Cardiac muscle cell (in vitro differentiated cells and primary cell): Measurements from ENCODE around the gene RAB38. TPM values are rescaled to one million over a fixed set of nuclear protein-coding genes. Genes with fewer than 3 reads are reported as not detected.

Experiments used
- DNase-seq, 2 donors: peaks; one replicate each; pipeline versions ENCODE4 v3.0.0 to v3.0.0-alpha.2; 2010 to 2017; ENCODE audit warnings: low read depth in 1 of 2, low spot score in 1 of 2
- H3K27ac ChIP-seq: fragments of 200-600 bp; sonication (generic); 2 replicates; pipeline ENCODE4 v1.5.1; 2016
- H3K27me3 ChIP-seq: fragments of 200-600 bp; sonication (generic); 2 replicates; pipeline ENCODE4 v1.6.0; 2016; ENCODE audit warnings: control low read depth
- H3K36me3 ChIP-seq: fragments of 200-600 bp; sonication (generic); 2 replicates; pipeline ENCODE4 v1.5.1; 2016; ENCODE audit warnings: control low read depth
- H3K4me1 ChIP-seq: fragments of 200-600 bp; sonication (generic); 2 replicates; pipeline ENCODE4 v1.8.1; 2017; ENCODE audit warnings: low read depth, mild to moderate bottlenecking, mixed run types
- H3K4me3 ChIP-seq: fragments of 200-600 bp; sonication (generic); 2 replicates; pipeline ENCODE4 v1.5.1; 2016; ENCODE audit warnings: mild to moderate bottlenecking
- H3K9me3 ChIP-seq: fragments of 200-600 bp; sonication (generic); 2 replicates; pipeline ENCODE4 v1.5.1; 2017; ENCODE audit warnings: low read depth, mild to moderate bottlenecking, control low read depth
- CTCF ChIP-seq: IDR thresholded peaks from 2 replicates; pipeline ENCODE4 v1.5.1; 2012; ENCODE audit warnings: low read depth, mild to moderate bottlenecking, low read length
- polyA plus RNA-seq: library from polyadenylated mRNA; unstranded; fragments of >200 nt; fragmentation: Nextera tagmentation; extraction: Ambion mirVana; gene quantifications from 2 replicates; pipeline ENCODE4 v1.2.1, GENCODE V29; 2016
- total RNA-seq: library from RNA; depleted of rRNA; stranded (reverse); fragments of >200 nt; gene quantifications from 2 replicates; pipeline ENCODE4 v1.2.3, GENCODE V29; 2016

Gene RAB38
- total and polyA plus RNA-seq, 2 experiments from 2014 or later, result 7.7 to 12.0 TPM

- no peaks in the 10 kb centered on the region for H3K36me3 ChIP-seq
- DNase-seq, result peak in 1 of 2 donors; percentile 49
- no peaks in the 10 kb centered on the region for H3K9me3 ChIP-seq
- H3K4me1 ChIP-seq, result no peaks in the 10 kb centered on the region
- no peak for TF ChIP-seq CTCF
- H3K27ac ChIP-seq, result no peak overlapping the region
- no peak overlapping the region for H3K4me3 ChIP-seq
- no peaks in the 10 kb centered on the region for H3K27me3 ChIP-seq
Measured at GRCh38 chr11:88179971-88180629, 4.9 kb upstream of the RAB38 start.

- H3K9me3 ChIP-seq, result no peaks in the 10 kb centered on the region
- DNase-seq, result no peak
- no peak overlapping the region for H3K27ac ChIP-seq
- H3K27me3 ChIP-seq, result no peaks in the 10 kb centered on the region
- H3K4me1 ChIP-seq, result peaks cover 4% of the 10 kb centered on the region
- no peak overlapping the region for H3K4me3 ChIP-seq
- no peak for TF ChIP-seq CTCF
- H3K36me3 ChIP-seq, result no peaks in the 10 kb centered on the region
Measured at GRCh38 chr11:88179141-88179540, 3.9 kb upstream of the RAB38 start.

- Histone ChIP-seq H3K36me3 (no peaks in the 10 kb centered on the region), H3K4me1 (peaks cover 12% of the 10 kb centered on the region), H3K4me3 (no peak overlapping the region), H3K27ac (no peak overlapping the region), H3K9me3 (no peaks in the 10 kb centered on the region), H3K27me3 (no peaks in the 10 kb centered on the region)
- no peak for TF ChIP-seq CTCF
- DNase-seq, result peak in 1 of 2 donors; percentile 20
Measured at GRCh38 chr11:88178191-88178590, 2.9 kb upstream of the RAB38 start.

GRCh38 chr11:88175569-88176075 is 379 bp upstream of the RAB38 start:
- peak overlapping the region; percentile 35 for H3K4me3 ChIP-seq
- no peak overlapping the region for H3K27ac ChIP-seq
- no peaks in the 10 kb centered on the region for H3K27me3 ChIP-seq
- no peak for TF ChIP-seq CTCF
- H3K36me3 ChIP-seq, result no peaks in the 10 kb centered on the region
- DNase-seq, result peak; percentile 10 to 11
- H3K9me3 ChIP-seq, result no peaks in the 10 kb centered on the region
- H3K4me1 ChIP-seq, result peaks cover 13% of the 10 kb centered on the region

GRCh38 chr11:88173956-88174355 is 1.3 kb downstream of the RAB38 start:
- TF ChIP-seq CTCF, result no peak
- DNase-seq, result no peak

More at GRCh38 chr11:88173956-88174355, 1.3 kb downstream of the RAB38 start:
- Histone ChIP-seq H3K27ac (no peak overlapping the region), H3K4me3 (no peak overlapping the region), H3K27me3 (no peaks in the 10 kb centered on the region), H3K4me1 (peaks cover 13% of the 10 kb centered on the region), H3K9me3 (no peaks in the 10 kb centered on the region), H3K36me3 (no peaks in the 10 kb centered on the region)
